ENCODE results near the gene SERPINB6.
A peak's percentile ranks its signal among the peaks of the same experiment; 100 is the strongest.
"Not testable (repeated sequence)": the region's sequence is repeated elsewhere in the genome, so short reads cannot be mapped to it uniquely, and the experiment has no call there.

The SERPINB6 gene

DNA sequence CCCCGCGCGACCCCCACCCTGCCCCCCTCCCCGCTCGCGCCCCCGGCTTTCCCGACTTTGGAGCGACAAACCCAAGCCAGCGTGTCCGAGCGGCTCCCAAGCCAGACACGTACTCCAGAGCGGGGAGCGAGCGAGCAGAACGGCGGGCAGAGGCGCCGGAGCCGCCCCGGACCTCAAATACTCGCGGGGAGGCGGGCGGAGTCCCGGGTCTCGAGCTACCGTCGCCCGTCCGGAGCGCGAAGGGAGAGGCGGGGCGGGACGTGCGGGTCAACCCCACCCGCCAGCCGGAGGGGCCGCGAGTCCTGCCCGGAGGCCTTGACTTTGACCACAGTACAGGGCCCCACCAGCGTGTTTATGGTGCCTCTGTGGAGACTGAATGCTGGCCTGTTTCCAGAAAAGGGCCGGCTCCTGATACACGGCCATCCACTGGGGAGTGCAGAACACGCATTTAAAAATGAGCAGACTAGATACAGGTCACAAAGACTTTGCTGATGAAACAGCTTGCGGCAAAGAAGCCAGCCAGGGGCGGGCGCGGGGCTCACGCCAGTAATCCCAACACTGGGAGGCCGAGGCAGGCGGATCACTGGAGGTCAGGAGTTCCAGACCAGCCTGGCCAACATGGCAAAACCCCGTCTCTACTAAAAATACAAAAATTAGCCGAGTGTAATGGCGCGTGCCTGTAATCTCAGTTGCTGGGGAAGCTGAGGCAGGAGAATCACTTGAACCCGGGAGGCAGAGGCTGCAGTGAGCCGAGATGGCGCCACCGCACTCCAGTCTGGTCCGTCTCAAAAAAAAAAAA, at the start of gene SERPINB6:
Gene SERPINB6 (minus strand): TSS at position 148 of the 799 bp plus-strand sequence. CDS start 12,235 bp downstream, outside the sequence.
- peak; percentile 23 for DNase-seq

- DNase-seq, result no peak
Measured at GRCh38 chr6:3019749-3020320, 48.5 kb upstream of the SERPINB6 start.

DNA sequence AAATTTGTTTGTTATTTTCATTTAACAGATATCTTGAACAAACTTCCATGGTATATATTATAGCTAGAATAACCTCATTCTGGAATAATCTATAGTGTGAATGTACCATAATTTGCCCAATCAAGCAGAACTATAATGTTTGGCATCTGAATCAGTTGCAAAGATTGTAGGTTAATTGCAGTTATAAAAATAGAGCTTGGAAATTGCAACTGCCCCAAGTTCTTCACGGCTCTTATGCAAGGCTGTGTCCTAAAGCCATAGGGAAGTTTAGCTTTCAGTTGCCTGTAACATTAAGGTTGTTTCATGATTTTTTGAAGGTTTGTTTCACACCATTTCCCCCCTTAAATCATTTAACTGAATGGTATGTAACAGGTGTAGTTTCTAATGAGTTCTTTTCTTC, 47.7 kb upstream of the SERPINB6 start:
- no peak for DNase-seq

DNA sequence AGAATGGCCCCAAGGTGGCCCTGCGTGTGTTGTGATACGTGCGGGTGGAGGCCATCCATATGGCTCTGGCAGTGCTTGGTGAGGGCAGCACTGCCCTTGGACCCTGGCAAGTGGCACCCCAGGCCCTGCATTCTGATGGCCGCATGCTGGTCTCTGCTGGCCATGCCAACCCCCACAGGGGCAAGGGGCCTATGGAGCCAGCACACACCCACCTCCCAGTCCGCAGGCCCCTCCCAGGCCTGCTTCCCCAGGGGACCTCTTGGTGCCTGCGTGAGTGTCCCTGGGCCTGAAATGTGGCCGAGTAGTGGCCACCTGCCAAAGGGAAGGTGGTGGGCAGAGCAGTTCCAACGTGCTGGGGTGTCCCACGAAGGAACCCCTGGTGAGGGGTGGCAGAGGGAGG, 45.9 kb upstream of the SERPINB6 start:
- no peak for DNase-seq

- DNase-seq, result no peak
Measured at GRCh38 chr6:3016473-3017280, 45.3 kb upstream of the SERPINB6 start.

DNA sequence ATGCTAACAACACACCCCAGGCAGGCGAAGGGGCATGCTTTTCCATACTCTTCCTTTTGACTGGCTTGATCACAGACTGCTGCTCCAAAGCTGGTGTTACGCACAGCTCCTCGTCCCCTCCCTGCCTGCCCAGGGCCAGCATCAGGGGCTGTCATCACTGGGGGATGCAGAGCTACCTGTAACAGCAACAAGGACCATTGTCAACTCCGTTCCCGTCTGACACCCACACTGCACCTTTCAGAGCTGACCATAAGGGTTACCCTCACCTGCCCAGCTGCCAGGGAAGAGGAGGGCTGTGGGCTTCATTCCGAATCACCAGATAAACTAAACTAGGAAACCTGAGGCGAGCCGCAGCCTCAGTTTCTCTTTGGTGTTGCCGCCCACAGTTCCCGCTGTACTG, 43.8 kb upstream of the SERPINB6 start:
- no peak for DNase-seq

DNA sequence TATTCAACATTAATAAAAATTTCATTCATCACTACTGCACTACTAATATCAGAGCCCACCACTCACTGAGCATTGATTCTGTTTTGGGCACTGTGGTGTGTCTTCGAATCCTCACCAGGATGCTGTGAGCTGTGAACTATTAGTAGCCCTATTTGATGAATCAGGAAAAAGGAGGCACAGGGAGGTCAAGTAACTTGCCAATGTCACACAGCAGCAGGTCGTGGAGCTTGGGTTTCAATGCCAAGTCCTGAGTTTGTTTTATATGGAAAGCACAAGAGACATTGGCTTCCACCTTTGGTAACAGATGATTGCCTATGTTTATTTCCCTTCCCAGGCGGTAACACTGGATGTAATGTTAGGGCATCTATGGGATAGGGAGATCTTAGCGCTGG, 43.3 kb upstream of the SERPINB6 start:
- DNase-seq, result no peak

DNA sequence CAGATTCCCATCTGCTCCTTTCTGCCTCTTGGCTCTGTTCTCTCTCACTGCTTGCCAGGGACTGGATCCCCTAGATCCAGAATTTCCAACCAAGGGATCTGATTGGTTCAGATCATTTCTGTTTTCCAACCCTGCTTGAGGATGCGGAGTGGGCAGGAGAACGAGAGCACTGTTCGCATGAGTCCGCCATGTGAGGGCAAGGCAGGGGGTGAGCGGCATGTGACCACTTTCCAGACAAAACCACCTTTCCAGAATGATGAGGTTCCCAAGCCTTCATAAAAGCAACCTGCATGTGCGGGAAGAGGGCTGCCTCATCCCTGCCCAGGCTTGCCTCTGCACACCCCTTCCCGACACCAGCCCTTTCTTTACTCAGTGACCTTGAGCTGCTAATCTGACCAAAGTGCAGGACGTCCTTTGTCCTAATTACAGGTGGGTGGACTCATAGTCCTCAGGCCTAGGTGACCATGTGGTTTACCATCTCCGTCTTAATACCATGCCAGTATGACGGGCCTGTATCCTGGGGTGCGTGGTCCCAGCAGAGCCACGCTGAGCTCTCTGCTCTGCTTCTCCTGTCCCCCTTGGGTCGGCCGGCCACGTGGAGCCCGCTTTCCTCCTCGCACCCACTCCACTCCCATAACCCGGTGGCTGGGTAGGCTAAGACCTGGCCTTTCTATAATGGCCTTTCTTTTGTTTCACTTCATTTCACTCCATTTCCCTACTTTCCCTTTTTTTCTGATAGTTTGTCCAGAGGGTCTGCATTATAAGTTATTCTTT, 42.7 kb upstream of the SERPINB6 start:
- no peak for DNase-seq

- DNase-seq, result peak; percentile 24
Measured at GRCh38 chr6:3013486-3013885, 42.1 kb upstream of the SERPINB6 start.

DNA sequence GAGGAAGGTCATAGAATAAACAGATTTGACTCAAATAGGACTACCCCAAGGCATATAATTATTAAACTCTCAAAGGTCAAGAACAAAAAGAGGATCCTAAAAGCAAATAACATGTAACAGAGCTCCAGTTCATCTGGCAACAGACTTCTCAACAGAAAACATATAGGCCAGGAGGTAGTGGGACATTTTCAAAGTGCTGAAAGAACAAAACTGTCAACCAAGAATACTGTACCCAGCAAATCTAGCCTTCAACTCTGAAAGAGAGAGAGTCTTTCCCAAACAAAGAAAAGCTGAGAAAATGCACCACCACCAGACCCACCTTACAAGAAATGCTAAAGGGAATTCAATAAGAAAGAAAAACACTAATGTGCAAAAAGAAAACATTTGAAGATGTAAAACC, 40.2 kb upstream of the SERPINB6 start:
- no peak for DNase-seq

GRCh38 chr6:3011158-3011557, 39.8 kb upstream of the SERPINB6 start:
- DNase-seq, result no peak

DNA sequence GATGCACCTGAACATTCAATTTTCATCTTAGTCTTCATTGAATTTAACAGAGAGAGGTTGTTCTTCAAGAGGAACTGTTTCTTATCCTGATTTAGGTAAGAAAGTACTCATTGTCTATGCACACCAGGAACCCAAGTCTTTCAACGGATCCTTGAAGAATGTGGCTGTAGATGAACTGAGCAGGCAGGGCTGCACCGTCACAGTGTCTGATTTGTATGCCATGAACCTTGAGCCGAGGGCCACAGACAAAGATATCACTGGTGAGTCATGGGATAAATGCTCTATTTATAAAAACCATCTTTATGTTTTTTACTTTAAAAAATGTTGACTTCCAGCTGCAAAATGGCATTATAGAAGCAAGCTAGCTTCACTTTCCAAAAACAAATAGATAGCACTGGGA, 38.6 kb upstream of the SERPINB6 start:
- DNase-seq, result no peak

GRCh38 chr6:3008712-3009265, 37.4 kb upstream of the SERPINB6 start:
- DNase-seq, result not testable (repeated sequence)

DNA sequence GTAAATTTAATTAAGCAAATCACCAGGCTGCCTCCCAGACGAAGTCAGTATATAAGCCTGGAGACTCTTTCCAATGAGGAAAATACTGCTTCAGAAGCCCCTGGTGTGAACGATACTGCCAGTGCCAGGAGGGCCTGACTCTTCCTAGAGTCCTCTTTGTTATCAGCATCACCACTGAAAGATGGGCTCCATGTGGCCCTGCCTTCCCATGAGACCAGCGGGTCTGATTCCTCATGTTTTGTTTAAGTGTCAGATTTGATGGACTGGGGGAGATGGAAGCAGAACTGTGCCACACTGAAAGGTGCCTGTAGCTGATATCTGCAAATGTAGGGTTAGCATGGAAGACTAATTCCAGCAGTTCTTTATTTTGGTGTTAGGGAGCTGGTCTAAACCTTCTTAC, 36.2 kb upstream of the SERPINB6 start:
- no peak for DNase-seq

- no peak for DNase-seq
Measured at GRCh38 chr6:3006476-3006875, 35.1 kb upstream of the SERPINB6 start.

DNA sequence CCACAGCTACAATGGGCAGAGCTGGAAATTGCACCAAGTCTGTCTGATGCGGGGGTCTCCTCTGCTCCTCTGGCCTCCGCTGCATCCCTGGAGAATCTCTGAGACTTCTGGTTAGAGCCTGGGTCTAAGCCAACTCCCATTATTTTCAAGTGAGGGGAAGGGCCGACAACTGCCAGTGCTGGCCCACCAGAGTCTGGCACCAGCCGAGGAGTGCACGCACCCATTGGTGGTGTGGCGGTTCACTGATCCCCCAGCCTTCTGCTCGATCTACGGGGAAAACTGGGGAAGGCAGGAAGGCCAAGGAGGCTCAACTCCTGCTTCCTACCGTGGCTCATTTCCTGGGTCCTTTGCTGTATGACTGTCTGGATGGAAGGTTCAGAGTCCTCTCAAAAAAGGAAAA, 34.5 kb upstream of the SERPINB6 start:
- DNase-seq, result no peak

GRCh38 chr6:3005077-3005476, 33.7 kb upstream of the SERPINB6 start:
- no peak for DNase-seq

GRCh38 chr6:3003226-3003625, 31.9 kb upstream of the SERPINB6 start:
- DNase-seq, result not testable (repeated sequence)

GRCh38 chr6:3001773-3002293, 30.5 kb upstream of the SERPINB6 start:
- peak; percentile 77 for DNase-seq

DNA sequence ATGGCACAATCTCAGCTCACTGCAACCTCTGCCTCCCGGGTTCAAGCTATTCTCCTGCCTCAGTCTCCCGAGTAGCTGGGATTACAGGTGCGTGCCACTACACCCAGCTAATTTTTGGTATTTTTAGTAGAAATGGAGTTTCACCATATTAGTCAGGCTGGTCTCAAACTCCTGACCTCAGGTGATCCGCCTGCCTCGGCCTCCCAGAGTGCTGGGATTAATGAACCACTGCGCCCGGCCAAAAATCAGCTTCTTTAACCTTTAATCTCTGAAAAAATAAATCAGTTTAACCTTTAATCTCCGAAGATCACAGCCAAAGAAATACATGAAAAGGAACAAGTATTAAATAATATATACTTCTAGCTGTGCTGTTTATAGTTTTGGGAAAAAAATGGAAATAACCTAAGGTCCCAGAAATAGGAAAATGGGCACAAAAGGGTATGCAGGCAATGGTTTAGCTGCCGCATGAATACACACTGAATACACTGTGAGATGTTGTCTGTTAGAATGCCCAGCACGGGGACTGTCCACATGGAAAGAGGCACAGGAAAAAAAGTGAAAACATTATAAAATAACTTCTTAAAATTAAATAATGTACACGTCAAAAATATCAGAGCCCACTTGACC, 29.9 kb upstream of the SERPINB6 start:
- DNase-seq, result no peak

GRCh38 chr6:2999618-3000557, 28.5 kb upstream of the SERPINB6 start, which contains the start of gene NQO2:
Gene NQO2, plus strand, starts transcription at chr6:2999894. Its CDS starts 6,659 bp downstream, at chr6:3006553.
- DNase-seq, result peak; percentile 92
